ENCODE data around the gene ZFP36.
"Not testable (repeated sequence)": the region's sequence is repeated elsewhere in the genome, so short reads cannot be mapped to it uniquely, and the experiment has no call there.

Gene ZFP36

DNA sequence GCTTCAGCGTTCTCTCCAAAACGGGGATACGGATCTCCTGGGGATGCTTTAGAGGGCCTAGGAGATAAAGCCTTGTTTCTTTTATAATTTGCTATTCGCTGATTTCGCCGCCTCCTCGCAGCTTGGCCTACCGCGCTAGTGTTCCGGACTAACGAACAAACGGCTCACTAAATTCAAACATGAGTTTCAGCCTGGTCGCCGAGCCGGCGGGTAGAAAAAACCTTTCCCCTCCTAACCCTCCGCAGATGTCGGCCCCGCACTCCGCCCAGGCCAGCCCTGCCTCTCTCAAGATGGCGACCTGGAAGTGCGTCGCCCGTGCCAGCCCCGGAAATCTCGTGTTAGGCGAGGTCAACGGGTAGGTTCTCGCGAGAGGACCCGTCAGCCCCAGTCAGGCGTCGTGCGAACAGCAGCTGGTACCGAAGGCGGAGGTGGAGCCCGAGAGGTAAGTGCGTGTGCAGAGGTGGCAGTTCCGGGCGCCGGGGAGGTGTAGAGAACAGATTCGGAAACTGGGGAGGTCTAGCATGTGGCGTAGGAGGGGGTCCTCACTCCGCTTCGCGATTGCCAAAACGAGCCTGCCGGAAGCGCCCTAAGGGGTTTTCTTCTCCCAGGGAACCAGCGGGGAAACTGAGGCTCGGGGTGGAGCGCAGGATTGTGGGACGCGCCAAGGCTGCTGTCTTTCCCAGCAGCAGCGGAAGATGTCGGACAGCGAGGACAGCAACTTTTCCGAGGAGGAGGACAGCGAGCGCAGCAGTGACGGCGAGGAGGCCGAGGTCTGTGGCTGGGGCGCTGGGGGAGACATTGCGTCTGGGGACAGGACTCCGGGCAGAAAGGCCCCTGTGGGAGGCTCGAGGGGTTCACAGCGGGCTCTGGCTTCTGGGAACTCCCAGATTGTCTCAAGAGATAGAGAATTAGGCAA is 38.8 kb downstream of the ZFP36 start, which contains the start of gene SUPT5H:
Gene SUPT5H (plus strand): TSS at position 387 of the 916 bp plus-strand sequence. CDS start 309 bp downstream, at position 696.
- DNase-seq (ENCODE audit: low read depth): peak; percentile 73

DNA sequence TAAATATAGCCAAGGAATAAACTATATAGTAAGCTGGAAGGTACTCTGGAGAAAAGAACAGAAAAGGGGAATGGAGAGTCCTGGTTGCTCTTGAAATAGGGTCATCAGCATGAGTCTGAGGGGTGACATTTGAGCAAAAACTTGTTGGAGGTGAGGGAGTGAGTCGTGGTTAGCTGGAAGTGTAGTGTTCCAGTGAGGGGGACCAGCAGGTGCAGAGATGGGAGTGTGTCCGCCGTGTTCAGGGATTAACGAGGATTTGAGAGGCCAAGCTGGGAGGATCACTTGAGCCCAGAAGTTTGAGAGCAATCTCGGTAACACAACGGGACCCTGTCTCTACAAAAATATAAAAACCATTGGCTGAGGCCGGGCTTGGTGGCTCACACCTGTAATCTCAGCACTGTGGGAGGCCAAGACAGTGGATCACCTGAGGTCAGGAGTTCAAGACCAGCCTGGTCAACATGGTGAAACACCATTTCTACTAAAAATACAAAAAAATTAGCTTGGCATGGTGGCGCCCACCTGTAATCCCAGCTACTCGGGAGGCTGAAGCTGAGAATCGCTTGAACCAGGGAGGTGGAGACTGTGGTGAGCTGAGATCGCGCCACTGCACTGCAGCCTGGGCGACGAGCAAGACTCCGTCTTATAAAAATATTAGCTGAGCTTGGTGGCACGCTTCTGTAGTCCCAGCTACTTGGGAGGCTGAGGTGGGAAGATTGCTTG is 39.9 kb downstream of the ZFP36 start:
- DNase-seq (ENCODE audit: low read depth): no peak

DNA sequence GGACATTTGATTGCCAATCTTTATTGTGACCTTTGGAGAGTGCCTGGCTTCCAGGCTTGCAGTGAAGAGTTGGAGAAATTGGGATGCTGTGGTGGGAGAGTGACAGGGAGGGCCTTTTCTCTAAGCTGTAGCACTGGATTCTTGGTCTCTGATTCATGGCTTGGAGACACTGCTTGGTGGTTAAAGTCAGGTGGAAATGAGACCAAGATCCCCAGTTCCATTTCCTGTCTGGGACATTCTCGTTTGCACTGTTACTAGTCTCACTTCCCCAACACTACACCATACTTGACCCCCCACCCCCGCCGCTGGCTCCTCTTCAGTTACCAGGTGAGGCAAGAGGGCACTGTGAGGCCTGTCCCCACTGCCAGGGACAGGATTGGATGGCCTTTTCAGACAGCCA is 41.6 kb downstream of the ZFP36 start:
- no peak for DNase-seq (ENCODE audit: low read depth)

DNA sequence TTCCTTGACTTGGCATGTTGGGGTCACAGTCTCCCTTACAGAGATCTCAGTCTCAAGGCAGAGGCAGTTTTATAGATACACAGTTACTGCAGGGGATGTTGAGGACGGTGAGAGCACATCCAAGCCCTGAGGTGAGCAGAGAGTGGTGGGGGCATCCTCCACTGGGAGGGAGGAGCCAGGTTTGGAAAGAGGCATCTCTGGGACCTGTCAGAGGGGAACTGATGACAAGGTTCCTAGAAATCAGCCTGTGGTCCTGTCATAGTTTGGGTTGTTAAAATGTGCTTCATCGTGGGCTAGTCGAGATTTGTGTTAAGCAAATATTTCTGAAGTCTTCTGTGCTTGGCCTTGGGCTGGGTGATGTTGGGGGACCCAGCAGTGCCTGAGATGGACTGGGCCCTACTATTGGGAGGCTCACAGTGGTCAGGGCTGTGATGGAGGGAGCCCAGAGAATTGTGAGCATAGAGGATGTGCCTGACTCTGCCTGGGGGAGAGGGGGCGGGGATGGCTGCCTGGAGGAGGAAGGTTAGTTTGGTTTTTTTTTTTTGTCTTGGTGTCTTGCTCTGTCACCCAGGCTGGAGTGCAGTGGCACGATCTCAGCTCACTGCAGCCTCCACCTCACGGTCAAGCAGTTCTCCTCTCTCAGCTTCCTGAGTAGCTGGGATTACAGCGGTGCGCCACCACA is 42.6 kb downstream of the ZFP36 start:
- no peak for DNase-seq (ENCODE audit: low read depth)

DNA sequence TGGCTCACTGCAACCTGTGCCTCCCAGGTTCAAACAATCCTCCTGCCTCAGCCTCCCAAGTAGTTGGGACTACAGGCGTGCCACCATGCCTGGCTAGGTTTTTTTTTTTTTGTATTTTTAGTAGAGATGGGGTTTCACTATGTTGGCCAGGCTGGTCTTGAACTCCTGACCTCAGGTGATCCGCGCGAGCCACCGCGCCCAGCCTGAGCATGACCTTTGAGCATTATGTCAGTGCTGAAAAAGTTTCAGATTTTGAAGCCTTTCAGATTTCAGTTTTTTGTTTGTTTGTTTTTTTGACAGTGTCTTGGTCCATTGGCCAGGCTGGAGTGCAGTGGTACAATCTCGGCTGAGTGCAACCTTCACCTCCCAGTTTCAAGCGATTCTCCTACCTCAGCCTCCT is 44.6 kb downstream of the ZFP36 start:
- not testable (repeated sequence) for DNase-seq (ENCODE audit: low read depth)

Measured in GM04503 (cell line).